ENCODE measurements around the gene OR52E4.

OR52E4 gene

GRCh38 chr11:5928271-5928670 lies 47.8 kb downstream of the OR52E4 start:
- H3K4me3 ChIP-seq (ENCODE audit: low read depth, low read length): no peak overlapping the region
- no peak for TF ChIP-seq CTCF (IDR thresholded peaks at IDR 0.05; ENCODE audit: borderline replicate concordance, insufficient read depth, low read depth, low read length)

- H3K4me3 ChIP-seq (ENCODE audit: low read depth, low read length): no peak overlapping the region
- TF ChIP-seq CTCF (IDR thresholded peaks at IDR 0.05; ENCODE audit: borderline replicate concordance, insufficient read depth, low read depth, low read length): no peak
Observed at GRCh38 chr11:5928811-5929210, 48.4 kb downstream of the OR52E4 start.

DNA sequence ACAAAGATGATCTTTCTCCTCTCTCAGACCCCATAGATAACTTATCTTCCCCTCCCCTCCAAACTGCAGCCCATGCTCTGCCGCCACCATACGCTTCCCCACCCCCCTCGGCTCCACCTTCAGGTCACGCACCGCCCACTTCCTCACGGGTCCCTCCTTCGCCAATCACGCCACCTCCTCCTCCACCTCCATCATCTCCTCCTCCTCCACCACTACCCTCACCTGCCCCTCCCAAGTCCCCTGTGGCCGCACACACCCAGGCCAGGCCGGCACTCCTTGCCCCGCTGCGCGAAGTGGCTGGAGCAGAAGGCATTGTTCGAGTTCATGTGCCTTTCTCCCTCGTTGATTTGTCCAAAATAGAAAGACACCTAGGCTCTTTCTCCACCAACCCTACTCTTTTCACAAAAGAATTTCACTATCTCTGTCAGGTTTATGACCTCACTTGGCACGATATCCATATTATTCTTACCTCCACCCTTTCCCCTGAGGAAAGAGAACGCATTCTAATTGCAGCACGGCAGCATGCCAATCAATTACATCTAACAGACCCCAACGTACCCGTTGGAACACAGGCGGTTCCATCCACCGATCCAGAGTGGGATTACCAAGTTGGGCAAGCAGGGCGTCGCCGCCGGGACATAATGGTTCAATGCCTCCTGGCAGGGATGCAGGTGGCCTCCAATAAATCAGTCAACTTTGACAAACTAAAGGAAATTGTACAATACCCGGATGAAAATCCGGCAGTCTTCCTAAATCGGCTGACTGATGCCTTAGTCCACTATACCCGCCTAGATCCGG lies 49.3 kb downstream of the OR52E4 start:
- H3K4me3 ChIP-seq (ENCODE audit: low read depth, low read length): no peak overlapping the region
- no peak for TF ChIP-seq CTCF (IDR thresholded peaks at IDR 0.05; ENCODE audit: borderline replicate concordance, insufficient read depth, low read depth, low read length)

GRCh38 chr11:5930614-5931013 lies 50.2 kb downstream of the OR52E4 start:
- TF ChIP-seq CTCF (IDR thresholded peaks at IDR 0.05; ENCODE audit: borderline replicate concordance, insufficient read depth, low read depth, low read length): no peak
- H3K4me3 ChIP-seq (ENCODE audit: low read depth, low read length): no peak overlapping the region

DNA sequence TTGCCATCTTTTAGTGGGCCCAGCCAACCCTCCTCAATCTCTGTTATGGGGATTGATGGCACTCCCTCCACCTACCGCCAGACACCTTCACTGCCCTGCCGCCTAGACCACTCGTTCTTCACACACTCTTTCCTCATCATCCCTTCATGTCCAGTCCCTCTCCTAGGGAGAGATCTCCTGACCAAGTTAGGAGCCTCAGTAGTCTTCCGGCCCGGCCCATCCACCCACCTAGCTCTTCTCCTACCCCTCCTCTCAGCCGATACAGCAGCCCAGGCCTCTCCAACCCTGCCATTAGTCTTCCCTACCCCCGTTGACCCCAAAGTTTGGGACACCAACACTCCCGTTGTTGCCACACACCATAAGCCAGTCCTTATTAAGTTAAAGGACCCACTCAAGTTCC lies 50.6 kb downstream of the OR52E4 start:
- no peak for TF ChIP-seq CTCF (IDR thresholded peaks at IDR 0.05; ENCODE audit: borderline replicate concordance, insufficient read depth, low read depth, low read length)

GRCh38 chr11:5932671-5933070 lies 52.2 kb downstream of the OR52E4 start:
- no peak for TF ChIP-seq CTCF (IDR thresholded peaks at IDR 0.05; ENCODE audit: borderline replicate concordance, insufficient read depth, low read depth, low read length)
- H3K4me3 ChIP-seq (ENCODE audit: low read depth, low read length): no peak overlapping the region

More for the DNA sequence above, 50.6 kb downstream of the OR52E4 start:
- no peak overlapping the region for H3K4me3 ChIP-seq (ENCODE audit: low read depth, low read length)

DNA sequence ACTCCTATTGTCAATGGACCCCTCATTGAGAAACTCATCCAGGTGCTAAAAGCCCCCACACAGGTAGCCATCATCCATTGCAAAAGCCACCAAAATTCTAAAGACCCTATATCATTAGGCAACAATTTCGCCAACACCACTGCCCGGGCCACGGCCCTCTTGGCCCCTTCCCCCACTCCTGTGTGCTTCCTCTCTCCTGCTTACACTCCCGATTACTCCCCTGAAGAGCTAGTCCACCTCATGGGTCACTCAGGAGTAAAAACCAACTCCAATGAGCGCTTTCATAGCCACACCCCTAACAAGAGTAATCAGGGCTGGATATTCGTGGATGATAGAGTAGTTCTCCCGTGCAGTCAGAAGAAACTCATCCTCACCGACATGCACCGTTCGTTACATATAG lies 52.7 kb downstream of the OR52E4 start:
- no peak for TF ChIP-seq CTCF (IDR thresholded peaks at IDR 0.05; ENCODE audit: borderline replicate concordance, insufficient read depth, low read depth, low read length)
- H3K4me3 ChIP-seq (ENCODE audit: low read depth, low read length): no peak overlapping the region
